Measurements from ENCODE around the gene RNF130.

- TF ChIP-seq, protein P1, sequence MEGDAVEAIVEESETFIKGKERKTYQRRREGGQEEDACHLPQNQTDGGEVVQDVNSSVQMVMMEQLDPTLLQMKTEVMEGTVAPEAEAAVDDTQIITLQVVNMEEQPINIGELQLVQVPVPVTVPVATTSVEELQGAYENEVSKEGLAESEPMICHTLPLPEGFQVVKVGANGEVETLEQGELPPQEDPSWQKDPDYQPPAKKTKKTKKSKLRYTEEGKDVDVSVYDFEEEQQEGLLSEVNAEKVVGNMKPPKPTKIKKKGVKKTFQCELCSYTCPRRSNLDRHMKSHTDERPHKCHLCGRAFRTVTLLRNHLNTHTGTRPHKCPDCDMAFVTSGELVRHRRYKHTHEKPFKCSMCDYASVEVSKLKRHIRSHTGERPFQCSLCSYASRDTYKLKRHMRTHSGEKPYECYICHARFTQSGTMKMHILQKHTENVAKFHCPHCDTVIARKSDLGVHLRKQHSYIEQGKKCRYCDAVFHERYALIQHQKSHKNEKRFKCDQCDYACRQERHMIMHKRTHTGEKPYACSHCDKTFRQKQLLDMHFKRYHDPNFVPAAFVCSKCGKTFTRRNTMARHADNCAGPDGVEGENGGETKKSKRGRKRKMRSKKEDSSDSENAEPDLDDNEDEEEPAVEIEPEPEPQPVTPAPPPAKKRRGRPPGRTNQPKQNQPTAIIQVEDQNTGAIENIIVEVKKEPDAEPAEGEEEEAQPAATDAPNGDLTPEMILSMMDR (conservative IDR thresholded peaks at IDR 0.05; ENCODE audit: low read depth, low read length) = no peak
- TF ChIP-seq EZH2 (IDR thresholded peaks at IDR 0.05; ENCODE audit: borderline replicate concordance, low read depth, low read length, poor library complexity, severe bottlenecking) = no peak
Observed at GRCh38 chr5:180072556-180072955, 997 bp upstream of the RNF130 start.

Measured in A673 (cell line).